GM19351 (cell line): Measurements from ENCODE around the gene MEF2D.
A peak's percentile ranks its signal among the peaks of the same experiment; 100 is the strongest.

Experiments used
- ATAC-seq: cut with Tn5 transposase; IDR thresholded peaks from one replicate; pipeline ENCODE4 v1.9.1; 2021; ENCODE audit warnings: mild to moderate bottlenecking, moderate library complexity; ENCODE audit not compliant: unreplicated experiment

Gene MEF2D

GRCh38 chr1:156471496-156472490 is 28.8 kb downstream of the MEF2D start:
- no peak for ATAC-seq

GRCh38 chr1:156470473-156470872 is 30.1 kb downstream of the MEF2D start:
- no peak for ATAC-seq

GRCh38 chr1:156468693-156469345 is 31.8 kb downstream of the MEF2D start:
- no peak for ATAC-seq

GRCh38 chr1:156467906-156468305 is 32.7 kb downstream of the MEF2D start:
- ATAC-seq = no peak

GRCh38 chr1:156467385-156467784 is 33.2 kb downstream of the MEF2D start:
- ATAC-seq = no peak

- ATAC-seq = no peak
Observed at GRCh38 chr1:156465747-156466365, 34.7 kb downstream of the MEF2D start.

GRCh38 chr1:156464825-156465452 is 35.6 kb downstream of the MEF2D start:
- no peak for ATAC-seq

- no peak for ATAC-seq
Observed at GRCh38 chr1:156464335-156464734, 36.2 kb downstream of the MEF2D start.

- no peak for ATAC-seq
Observed at GRCh38 chr1:156463874-156464273, 36.7 kb downstream of the MEF2D start.

- ATAC-seq = no peak
Observed at GRCh38 chr1:156462954-156463795, 37.4 kb downstream of the MEF2D start.

GRCh38 chr1:156461781-156462647 is 38.6 kb downstream of the MEF2D start:
- no peak for ATAC-seq

GRCh38 chr1:156461109-156461508 is 39.5 kb downstream of the MEF2D start:
- no peak for ATAC-seq

- no peak for ATAC-seq
Observed at GRCh38 chr1:156460525-156460924, 40.0 kb downstream of the MEF2D start.

- no peak for ATAC-seq
Observed at GRCh38 chr1:156458181-156458503, 42.4 kb downstream of the MEF2D start.

- ATAC-seq = peak; percentile 75
Observed at GRCh38 chr1:156456625-156457465, 43.7 kb downstream of the MEF2D start.

- ATAC-seq = no peak
Observed at GRCh38 chr1:156455362-156455761, 45.2 kb downstream of the MEF2D start.

GRCh38 chr1:156452907-156453306 is 47.7 kb downstream of the MEF2D start:
- ATAC-seq = no peak

GRCh38 chr1:156451505-156452160 is 48.9 kb downstream of the MEF2D start:
- ATAC-seq = no peak
